NCI-H1105 (cell line): ENCODE measurements around the gene LRRC8B.
"Not testable (repeated sequence)": the region's sequence is repeated elsewhere in the genome, so short reads cannot be mapped to it uniquely, and the experiment has no call there.

Experiments
- DNase-seq: peaks from one replicate; lab custom pipeline; 2025; lab: John Stamatoyannopoulos, UW

LRRC8B gene

GRCh38 chr1:89524369-89525168 is at the start of gene LRRC8B:
Gene LRRC8B, plus strand, starts transcription at chr1:89524829. Its CDS starts 57,822 bp downstream, at chr1:89582651.
- DNase-seq: peak; percentile 92

- DNase-seq: no peak
These were observed 49.4 kb upstream of the LRRC8B start for GRCh38 chr1:89475269-89475668.

GRCh38 chr1:89476072-89476471 is 48.6 kb upstream of the LRRC8B start:
- DNase-seq: no peak

GRCh38 chr1:89483010-89483756 is 41.4 kb upstream of the LRRC8B start:
- peak; percentile 82 for DNase-seq

- no peak for DNase-seq
These were observed 40.9 kb upstream of the LRRC8B start for GRCh38 chr1:89483757-89484077.

GRCh38 chr1:89484092-89485038 is 40.3 kb upstream of the LRRC8B start:
- DNase-seq: no peak

GRCh38 chr1:89487972-89488371 is 36.7 kb upstream of the LRRC8B start:
- DNase-seq: no peak

- no peak for DNase-seq
These were observed 35.4 kb upstream of the LRRC8B start for GRCh38 chr1:89489047-89489729.

GRCh38 chr1:89490389-89490788 is 34.2 kb upstream of the LRRC8B start:
- no peak for DNase-seq

- peak; percentile 69 for DNase-seq
These were observed 25.3 kb upstream of the LRRC8B start for GRCh38 chr1:89499320-89499719.

- no peak for DNase-seq
These were observed 22.6 kb upstream of the LRRC8B start for GRCh38 chr1:89502042-89502441.

GRCh38 chr1:89502895-89503294 is 21.7 kb upstream of the LRRC8B start:
- no peak for DNase-seq

GRCh38 chr1:89503690-89504089 is 20.9 kb upstream of the LRRC8B start:
- DNase-seq: no peak

- not testable (repeated sequence) for DNase-seq
These were observed 14.6 kb upstream of the LRRC8B start for GRCh38 chr1:89510061-89510460.

- no peak for DNase-seq
These were observed 11.5 kb upstream of the LRRC8B start for GRCh38 chr1:89512996-89513720.

GRCh38 chr1:89516055-89516454 is 8.6 kb upstream of the LRRC8B start:
- no peak for DNase-seq

- no peak for DNase-seq
These were observed 6.4 kb upstream of the LRRC8B start for GRCh38 chr1:89518221-89518631.

GRCh38 chr1:89519779-89520358 is 4.8 kb upstream of the LRRC8B start:
- DNase-seq: peak; percentile 1

- not testable (repeated sequence) for DNase-seq
These were observed 2.7 kb upstream of the LRRC8B start for GRCh38 chr1:89521977-89522376.

- peak; percentile 61 for DNase-seq
These were observed 859 bp upstream of the LRRC8B start for GRCh38 chr1:89523572-89524368.
